Midbrain (tissue), 1 donor: ENCODE data around the gene ARHGEF25.
"Not testable (repeated sequence)": the region's sequence is repeated elsewhere in the genome, so short reads cannot be mapped to it uniquely, and the experiment has no call there.

Experiments used
- DNase-seq: peaks from one replicate; lab custom pipeline; 2025; lab: John Stamatoyannopoulos, UW

ARHGEF25 gene

DNA sequence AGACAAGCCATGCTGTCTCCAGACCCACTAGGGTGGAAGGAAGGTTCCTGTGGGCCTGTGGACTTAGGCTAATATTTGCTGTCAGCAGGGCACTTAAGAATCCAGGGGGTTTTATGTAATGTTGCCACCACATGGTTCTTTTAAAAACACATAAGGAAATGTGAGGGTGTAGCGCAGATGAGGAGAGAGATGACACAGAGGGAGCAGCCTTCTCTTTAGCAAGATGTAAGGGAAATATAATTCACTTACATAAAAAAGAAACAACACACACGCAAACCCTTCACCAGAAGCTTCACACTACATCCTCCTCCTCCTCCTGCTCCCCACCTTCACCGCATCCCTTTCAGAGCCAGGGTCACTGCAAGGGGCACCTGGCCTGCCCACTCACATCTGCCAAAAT lies 25.1 kb upstream of the ARHGEF25 start:
- DNase-seq, result no peak

GRCh38 chr12:57586832-57587429 lies 24.3 kb upstream of the ARHGEF25 start:
- DNase-seq, result no peak

DNA sequence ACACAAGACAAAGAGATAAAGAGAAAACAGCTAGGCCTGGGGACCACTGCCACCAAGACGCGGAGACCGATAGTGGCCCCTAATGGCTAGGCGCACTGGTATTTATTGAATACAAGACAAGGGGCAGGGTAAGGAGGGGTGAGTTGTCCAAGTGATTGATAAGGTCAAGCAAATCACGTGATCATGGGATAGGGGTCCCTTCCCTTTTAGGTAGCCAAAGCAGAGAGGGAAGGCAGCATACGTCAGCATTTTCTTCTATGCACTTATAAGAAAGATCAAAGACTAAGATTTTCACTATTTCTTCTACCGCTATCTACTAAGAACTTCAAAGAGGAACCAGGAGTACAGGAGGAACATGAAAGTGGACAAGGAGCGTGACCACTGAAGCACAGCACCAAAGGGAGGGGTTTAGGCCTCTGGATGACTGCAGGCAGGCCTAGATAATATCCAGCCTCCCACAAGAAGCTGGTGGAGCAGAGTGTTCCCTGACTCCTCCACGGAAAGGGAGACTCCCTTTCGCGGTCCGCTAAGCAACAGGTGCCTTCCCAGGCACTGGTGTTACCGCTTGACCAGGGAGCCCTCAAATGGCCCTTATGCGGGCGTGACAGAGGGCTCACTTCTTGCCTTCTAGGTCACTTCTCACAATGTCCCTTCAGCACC lies 22.2 kb upstream of the ARHGEF25 start:
- not testable (repeated sequence) for DNase-seq

GRCh38 chr12:57590479-57590863 lies 20.8 kb upstream of the ARHGEF25 start:
- no peak for DNase-seq

- peak; percentile 81 for DNase-seq
These were observed 20.1 kb upstream of the ARHGEF25 start, which contains the start of gene PIP4K2C for GRCh38 chr12:57590864-57591781. Gene PIP4K2C, plus strand, starts transcription at chr12:57591192. Its CDS starts 98 bp downstream, at chr12:57591290.

- no peak for DNase-seq
These were observed 19.4 kb upstream of the ARHGEF25 start for GRCh38 chr12:57591782-57592325.

GRCh38 chr12:57592551-57593165 lies 18.6 kb upstream of the ARHGEF25 start:
- no peak for DNase-seq

- DNase-seq, result no peak
These were observed 18.0 kb upstream of the ARHGEF25 start for GRCh38 chr12:57593187-57593586.

GRCh38 chr12:57600395-57600794 lies 10.8 kb upstream of the ARHGEF25 start:
- DNase-seq, result no peak

- DNase-seq, result no peak
These were observed 8.7 kb upstream of the ARHGEF25 start for GRCh38 chr12:57602544-57602943.

GRCh38 chr12:57603324-57603723 lies 7.9 kb upstream of the ARHGEF25 start:
- no peak for DNase-seq

DNA sequence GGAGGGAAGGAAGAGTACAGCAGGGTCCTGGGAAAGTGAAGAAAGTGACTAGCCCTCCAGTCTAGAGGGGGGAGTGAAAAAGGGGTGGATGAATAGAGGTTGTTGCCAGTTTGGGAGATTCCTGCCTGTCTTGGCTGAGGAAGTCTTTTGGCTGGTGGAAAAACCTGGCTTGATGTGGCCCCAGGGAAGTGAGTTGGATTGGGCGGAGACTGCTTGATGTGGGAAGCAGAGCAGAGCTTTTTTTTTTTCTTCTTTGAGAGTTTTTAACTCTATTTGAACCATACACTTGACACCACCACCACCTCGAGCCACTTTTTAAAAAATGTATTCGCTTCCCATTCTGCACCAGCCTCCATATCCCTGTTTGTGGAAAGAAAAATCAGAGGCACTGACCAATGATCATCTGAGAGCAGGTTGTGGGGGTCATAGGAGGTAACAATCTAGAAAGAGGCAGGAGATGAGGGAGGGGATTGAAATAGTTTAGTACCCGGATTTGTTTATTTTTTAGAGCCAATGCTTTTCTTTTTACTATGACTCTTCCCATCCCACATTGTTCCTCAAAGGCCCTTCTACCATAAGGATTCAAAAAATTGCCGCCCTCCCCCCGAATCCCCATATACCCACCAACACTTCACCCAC lies 7.3 kb upstream of the ARHGEF25 start:
- peak; percentile 21 for DNase-seq

DNA sequence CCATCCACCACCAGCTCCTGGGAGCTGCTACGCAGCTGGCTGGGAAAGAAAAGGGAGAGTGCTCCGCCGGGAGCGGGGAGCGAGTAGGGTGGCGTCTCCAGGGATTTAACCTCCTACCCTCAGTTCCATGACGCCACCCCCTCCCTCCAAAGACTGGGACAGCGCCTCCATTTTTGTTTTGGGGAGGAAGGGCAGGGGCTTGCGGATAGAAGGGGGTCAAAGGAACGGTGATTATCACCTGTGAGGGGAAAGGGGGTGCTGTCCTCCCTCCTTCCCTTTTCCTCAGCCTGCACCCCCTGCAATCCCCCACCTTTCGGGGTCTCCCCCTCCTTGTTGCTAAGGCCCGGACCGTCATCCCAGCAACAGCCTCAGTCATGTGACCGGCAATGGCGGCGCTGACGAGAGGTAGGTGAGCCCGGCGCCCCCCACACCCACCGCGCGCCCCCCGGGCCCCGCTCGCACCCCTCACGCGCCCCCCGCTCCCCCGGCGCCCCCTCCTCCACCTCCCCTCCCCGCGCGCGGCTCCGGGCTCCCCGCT lies 6.7 kb upstream of the ARHGEF25 start, which contains the start of gene DTX3:
Gene DTX3 (plus strand): TSS at position 371 of the 538 bp plus-strand sequence. CDS start 1,694 bp downstream, outside the sequence.
- peak; percentile 78 for DNase-seq

DNA sequence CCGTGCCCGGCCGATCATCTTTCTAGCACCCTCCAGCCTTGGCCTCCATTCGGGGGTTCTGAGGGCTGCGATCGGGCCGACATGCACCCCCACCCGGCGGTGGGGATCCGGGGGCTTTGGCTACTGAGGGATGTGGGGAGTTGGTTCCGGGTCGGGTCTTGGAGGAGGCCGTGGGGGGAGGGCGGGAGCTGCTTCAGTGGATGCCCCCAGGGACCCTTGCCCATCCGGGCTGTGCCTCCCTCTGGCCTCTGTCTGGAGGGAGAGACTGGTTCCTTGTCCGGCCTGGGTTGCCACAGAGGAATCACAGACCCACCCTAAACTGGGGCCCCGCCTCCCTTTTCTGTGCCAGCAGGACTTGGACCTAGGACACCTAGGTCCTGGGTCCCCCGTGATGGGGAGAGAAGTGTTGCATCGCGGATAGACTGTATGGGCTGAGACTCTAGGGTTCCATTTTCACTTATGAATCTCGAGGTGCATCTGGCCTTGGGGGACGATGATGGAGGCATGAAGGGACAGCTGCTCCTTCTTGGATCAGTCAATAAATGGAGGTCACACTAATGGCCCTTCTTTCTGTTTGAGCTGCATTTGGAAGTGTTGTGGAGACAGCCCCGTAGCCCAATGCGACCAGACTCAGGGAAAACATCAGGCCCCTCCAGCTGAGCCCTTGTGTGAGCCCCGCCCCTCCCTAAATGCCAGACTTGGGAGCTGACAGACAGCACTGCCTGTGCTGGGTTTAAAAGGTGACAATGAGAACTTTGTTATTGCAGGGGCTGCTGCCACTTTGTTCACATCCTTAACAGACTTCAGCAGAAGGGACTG lies 6.0 kb upstream of the ARHGEF25 start:
- DNase-seq, result no peak

- DNase-seq, result no peak
These were observed 5.4 kb upstream of the ARHGEF25 start for GRCh38 chr12:57605811-57606311.

- DNase-seq, result no peak
These were observed 4.8 kb upstream of the ARHGEF25 start for GRCh38 chr12:57606399-57606798.

DNA sequence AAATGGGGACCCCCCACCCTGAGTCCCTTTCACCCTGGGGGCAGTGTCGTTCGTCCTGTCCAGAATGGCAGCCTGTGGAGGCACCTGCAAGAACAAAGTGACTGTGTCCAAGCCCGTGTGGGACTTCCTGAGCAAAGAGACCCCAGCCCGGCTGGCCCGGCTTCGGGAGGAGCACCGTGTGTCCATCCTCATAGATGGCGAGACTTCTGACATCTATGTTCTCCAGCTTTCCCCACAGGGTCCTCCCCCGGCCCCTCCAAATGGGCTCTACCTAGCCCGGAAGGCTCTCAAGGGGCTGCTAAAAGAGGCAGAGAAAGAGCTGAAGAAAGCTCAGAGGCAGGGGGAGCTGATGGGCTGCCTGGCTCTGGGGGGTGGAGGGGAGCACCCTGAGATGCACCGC lies 4.4 kb upstream of the ARHGEF25 start:
- no peak for DNase-seq

DNA sequence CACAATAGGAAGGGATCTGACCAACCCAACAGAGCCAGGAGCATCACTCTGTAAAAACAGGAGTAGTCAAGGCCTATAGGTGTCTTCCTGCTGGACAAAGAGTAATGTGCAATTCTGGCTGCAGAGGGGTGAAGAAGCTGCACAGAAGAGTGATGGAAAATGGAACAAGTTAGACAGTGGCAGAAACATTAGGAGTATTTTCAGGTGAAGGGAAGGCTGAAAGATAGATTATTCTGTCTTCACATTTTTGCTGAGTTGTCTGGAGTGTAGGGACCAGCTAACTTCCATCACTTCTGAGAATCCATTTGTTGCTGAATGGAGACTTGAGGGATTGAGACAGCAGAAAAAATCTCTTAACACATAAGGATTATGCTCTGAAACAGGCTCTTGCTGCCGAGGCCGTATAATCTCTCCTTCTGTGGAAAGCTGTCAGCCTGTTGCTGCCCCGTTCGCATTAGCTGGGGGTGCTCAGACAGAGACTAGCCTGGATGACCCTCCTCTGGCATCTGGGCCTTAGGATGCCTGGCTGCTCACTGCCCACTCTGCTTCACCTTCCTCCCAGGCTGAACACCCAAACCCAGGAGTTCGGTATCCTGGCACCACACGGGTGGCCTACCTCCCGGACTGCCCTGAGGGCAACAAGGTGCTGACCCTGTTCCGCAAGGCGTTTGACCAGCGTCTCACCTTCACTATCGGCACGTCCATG lies 3.1 kb upstream of the ARHGEF25 start:
- DNase-seq, result no peak

GRCh38 chr12:57609101-57609780 lies 2.0 kb upstream of the ARHGEF25 start:
- no peak for DNase-seq
